MCF 10A (cell line): ENCODE results near the gene ELAC1. TPM values are rescaled to one million over a fixed set of nuclear protein-coding genes. Genes with fewer than 3 reads are reported as not detected.

ENCODE experiments used
- BruUV-seq: library from RNA; stranded (reverse); fragments of 400-500 nt; replicated peaks from 2 replicates; lab custom pipeline; 2021; lab: Mats Ljungman, UMichigan
- CTCF ChIA-PET: fragments of 300-600 bp; sonication (Branson Sonifier 250); formaldehyde crosslinking; extraction: SDS; loops from one replicate; lab custom pipeline; 2021; ENCODE audit warnings: antibody characterized with exemption, inconsistent platforms; lab: Yijun Ruan, JAX
- POLR2A ChIA-PET: fragments of 300-600, 350-650 bp; sonication (Branson Sonifier 250); formaldehyde crosslinking; extraction: SDS; loops from one replicate; lab custom pipeline; 2020; ENCODE audit warnings: antibody characterized with exemption, inconsistent platforms; lab: Yijun Ruan, JAX
- DNase-seq: peaks from one replicate; pipeline ENCODE4 v3.0.0-alpha.2; 2018; ENCODE audit not compliant: unreplicated experiment
- H3K27ac Mint-ChIP-seq: one replicate; pipeline ENCODE4 v1.8.0; 2022; ENCODE audit warnings: mild to moderate bottlenecking, low read depth, mixed read lengths; ENCODE audit not compliant: unreplicated experiment
- H3K27me3 Mint-ChIP-seq: one replicate; pipeline ENCODE4 v1.8.0; 2022; ENCODE audit warnings: mixed read lengths; ENCODE audit not compliant: insufficient read depth, unreplicated experiment
- H3K36me3 Mint-ChIP-seq: one replicate; pipeline ENCODE4 v1.8.0; 2022; ENCODE audit warnings: mild to moderate bottlenecking, moderate library complexity, mixed read lengths; ENCODE audit not compliant: insufficient read depth, unreplicated experiment
- H3K4me1 Mint-ChIP-seq: one replicate; pipeline ENCODE4 v1.8.0; 2022; ENCODE audit warnings: mixed read lengths; ENCODE audit not compliant: insufficient read depth, unreplicated experiment
- H3K4me3 Mint-ChIP-seq: one replicate; pipeline ENCODE4 v1.8.0; 2022; ENCODE audit warnings: mild to moderate bottlenecking, moderate library complexity, mixed read lengths; ENCODE audit not compliant: unreplicated experiment
- H3K9me3 Mint-ChIP-seq: one replicate; pipeline ENCODE4 v1.8.0; 2022; ENCODE audit warnings: mixed read lengths; ENCODE audit not compliant: unreplicated experiment
- CTCF ChIP-seq: fragments of 200-600 bp; IDR thresholded peaks from one replicate; pipeline ENCODE4 v1.8.0; 2022; ENCODE audit warnings: antibody characterized with exemption, mild to moderate bottlenecking; ENCODE audit not compliant: unreplicated experiment
- intact Hi-C: fragments of 100-400 bp; cut with micrococcal nuclease; formaldehyde crosslinking; loops from 2 replicates; pipeline ENCODE4 v1.14.1; 2022
- total RNA-seq: library from RNA; stranded (reverse); gene quantifications from 2 replicates; pipeline ENCODE4 v1.2.3, GENCODE V29; 2022

ELAC1 gene
- total RNA-seq, 1 experiment from 2014 or later: 14.0 TPM

- intact Hi-C loops: no loop called here
- H3K36me3 Mint-ChIP-seq: peaks cover 56% of the 10 kb centered on the region
- no peak for DNase-seq
- ChIA-PET POLR2A (no interaction called here), CTCF (interaction anchor here (0.6 to 0.8 kb wide), 2 partner anchors 27 to 67 kb away, joined by 3 to 5 read pairs; no protein-coding TSS in a partner anchor)
- no peaks in the 10 kb centered on the region for H3K27me3 Mint-ChIP-seq
- H3K27ac Mint-ChIP-seq: no peak overlapping the region
- peaks cover 7% of the 10 kb centered on the region for H3K9me3 Mint-ChIP-seq
- BruUV-seq: no TSS peak
- H3K4me1 Mint-ChIP-seq: peaks cover 2% of the 10 kb centered on the region
- no peak for TF ChIP-seq CTCF
- H3K4me3 Mint-ChIP-seq: no peak overlapping the region
Measured at GRCh38 chr18:50981381-50981780, 13.5 kb downstream of the ELAC1 start.

GRCh38 chr18:50982086-50982801, 14.4 kb downstream of the ELAC1 start:
- Mint-ChIP-seq H3K9me3 (peaks cover 7% of the 10 kb centered on the region), H3K36me3 (peaks cover 55% of the 10 kb centered on the region), H3K4me3 (no peak overlapping the region), H3K27ac (peak overlapping the region; percentile 49), H3K27me3 (no peaks in the 10 kb centered on the region), H3K4me1 (peaks cover 7% of the 10 kb centered on the region)
- CTCF ChIA-PET: interaction anchor here (0.8 kb wide), 1 partner anchor 26 kb away, joined by 5 read pairs; no protein-coding TSS in a partner anchor
- no TSS peak for BruUV-seq
- DNase-seq: no peak
- POLR2A ChIA-PET: no interaction called here
- intact Hi-C loops: no loop called here
- TF ChIP-seq CTCF: no peak

GRCh38 chr18:50982802-50983179, 15.0 kb downstream of the ELAC1 start:
- peaks cover 50% of the 10 kb centered on the region for H3K36me3 Mint-ChIP-seq
- no peak for TF ChIP-seq CTCF
- no peak for DNase-seq
- POLR2A ChIA-PET: interaction anchor here (1.5 kb wide), 1 partner anchor 47 kb away, joined by 10 read pairs; the partner anchor contains the start of gene SMAD4
- no TSS peak for BruUV-seq
- CTCF ChIA-PET: no interaction called here
- peak overlapping the region; percentile 49 for H3K27ac Mint-ChIP-seq
- H3K4me1 Mint-ChIP-seq: peaks cover 7% of the 10 kb centered on the region
- H3K27me3 Mint-ChIP-seq: no peaks in the 10 kb centered on the region
- intact Hi-C loops: no loop called here
- H3K4me3 Mint-ChIP-seq: no peak overlapping the region
- H3K9me3 Mint-ChIP-seq: peaks cover 7% of the 10 kb centered on the region

GRCh38 chr18:50986360-50987087, 18.7 kb downstream of the ELAC1 start:
- H3K9me3 Mint-ChIP-seq: no peaks in the 10 kb centered on the region
- DNase-seq: no peak
- peaks cover 7% of the 10 kb centered on the region for H3K4me1 Mint-ChIP-seq
- BruUV-seq: TSS peak; percentile 26
- H3K27ac Mint-ChIP-seq: no peak overlapping the region
- intact Hi-C loops: no loop called here
- no peak for TF ChIP-seq CTCF
- CTCF ChIA-PET: interaction anchor here (0.6 to 0.7 kb wide), 3 partner anchors 13 to 1193 kb away, joined by 3 read pairs; no protein-coding TSS in a partner anchor
- H3K36me3 Mint-ChIP-seq: peaks cover 37% of the 10 kb centered on the region
- H3K27me3 Mint-ChIP-seq: no peaks in the 10 kb centered on the region
- POLR2A ChIA-PET: interaction anchor here (0.7 to 1.4 kb wide), 4 partner anchors 13 to 477 kb away, joined by 3 to 6 read pairs (median 4); partner anchors contain the start of genes ELAC1 and ME2
- no peak overlapping the region for H3K4me3 Mint-ChIP-seq
